Mesodermal cell (in vitro differentiated cells): Measurements from ENCODE around the gene FEZF1.
A peak's percentile ranks its signal among the peaks of the same experiment; 100 is the strongest.
"Not testable (repeated sequence)": the region's sequence is repeated elsewhere in the genome, so short reads cannot be mapped to it uniquely, and the experiment has no call there.

ENCODE experiments used
- H3K27ac ChIP-seq: 2 replicates; pipeline ENCODE4 v1.7.0; 2013; ENCODE audit warnings: mild to moderate bottlenecking, low read depth, low read length, moderate library complexity; ENCODE audit not compliant: severe bottlenecking
- H3K36me3 ChIP-seq: 2 replicates; pipeline ENCODE4 v1.7.1; 2013; ENCODE audit warnings: mild to moderate bottlenecking, low read length, moderate library complexity; ENCODE audit not compliant: control insufficient read depth, insufficient read depth
- H3K4me1 ChIP-seq: one replicate; pipeline ENCODE4 v1.7.1; 2013; ENCODE audit warnings: mild to moderate bottlenecking, low read length; ENCODE audit not compliant: insufficient read depth, control insufficient read depth, poor library complexity, severe bottlenecking
- H3K4me3 ChIP-seq: 2 replicates; pipeline ENCODE4 v1.7.0; 2013; ENCODE audit warnings: low read length, control low read depth, mild to moderate bottlenecking; ENCODE audit not compliant: insufficient read depth, poor library complexity, severe bottlenecking; ENCODE audit errors: extremely low read depth
- H3K9me3 ChIP-seq: 2 replicates; pipeline ENCODE4 v1.7.1; 2013; ENCODE audit warnings: mild to moderate bottlenecking, low read length, moderate library complexity; ENCODE audit not compliant: control insufficient read depth
- WGBS, 2 experiments: methylation state at CpG; one replicate each; pipeline ENCODE4 v1.1.5; 2013; ENCODE audit warnings: missing lambda C conversion rate in 2 of 2; ENCODE audit not compliant: insufficient coverage in 2 of 2; 5-methylcytosine and 5-hydroxymethylcytosine counted together

Gene FEZF1

DNA sequence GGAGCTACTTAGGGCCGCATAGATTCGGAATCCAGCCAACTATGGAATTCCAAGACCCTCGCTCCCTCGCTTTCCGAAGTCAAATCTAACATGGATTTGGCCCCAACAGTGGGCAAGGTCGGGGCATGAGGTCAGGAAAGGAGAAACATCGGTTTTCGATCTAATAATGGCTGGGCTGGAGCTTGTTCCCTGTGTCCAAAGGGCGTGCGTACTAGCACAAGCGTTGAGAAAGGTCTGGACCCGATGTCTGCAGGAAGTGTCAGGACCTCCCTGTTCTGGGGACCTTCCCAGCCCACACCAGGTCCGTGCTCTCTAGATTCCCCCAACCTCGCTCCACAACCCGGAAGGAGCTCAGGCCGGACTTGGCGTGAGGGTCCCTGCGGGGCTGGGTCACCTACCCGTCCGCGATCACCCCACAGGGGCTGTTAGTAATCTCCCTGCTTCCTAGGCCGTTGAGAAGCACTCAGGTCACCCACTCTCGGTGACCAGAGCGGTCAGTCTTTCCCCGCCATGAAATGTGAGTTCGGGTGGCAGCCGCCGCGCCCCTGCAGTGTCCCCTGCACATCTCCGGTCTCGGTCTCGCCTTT is 4.8 kb downstream of the FEZF1 start:
- Histone ChIP-seq H3K27ac (no peak overlapping the region), H3K4me3 (peak overlapping the region; percentile 35), H3K9me3 (no peaks in the 10 kb centered on the region)

GRCh38 chr7:122298618-122299017 is 5.9 kb downstream of the FEZF1 start:
- no peak overlapping the region for H3K4me3 ChIP-seq
- 79 to 92% methylated on average over 1 of the region's 2 CpGs for WGBS, 2 experiments
- no peaks in the 10 kb centered on the region for H3K36me3 ChIP-seq
- H3K9me3 ChIP-seq = no peaks in the 10 kb centered on the region
- no peak overlapping the region for H3K27ac ChIP-seq
- H3K4me1 ChIP-seq = no peaks in the 10 kb centered on the region

More for the DNA sequence above, 4.8 kb downstream of the FEZF1 start:
- Histone ChIP-seq H3K36me3 (no peaks in the 10 kb centered on the region), H3K4me1 (no peaks in the 10 kb centered on the region)
- WGBS, 2 experiments = 2 to 4% methylated on average over 22 to 29 of the region's 32 CpGs

- no peaks in the 10 kb centered on the region for H3K36me3 ChIP-seq
- H3K4me1 ChIP-seq = no peaks in the 10 kb centered on the region
- no peaks in the 10 kb centered on the region for H3K9me3 ChIP-seq
- H3K27ac ChIP-seq = no peak overlapping the region
- 83% methylated on average over 1 of the region's 2 CpGs; no CpG with 5 or more reads in 1 of the 2 experiments for WGBS, 2 experiments
- no peak overlapping the region for H3K4me3 ChIP-seq
Observed at GRCh38 chr7:122298131-122298530, 6.4 kb downstream of the FEZF1 start.

DNA sequence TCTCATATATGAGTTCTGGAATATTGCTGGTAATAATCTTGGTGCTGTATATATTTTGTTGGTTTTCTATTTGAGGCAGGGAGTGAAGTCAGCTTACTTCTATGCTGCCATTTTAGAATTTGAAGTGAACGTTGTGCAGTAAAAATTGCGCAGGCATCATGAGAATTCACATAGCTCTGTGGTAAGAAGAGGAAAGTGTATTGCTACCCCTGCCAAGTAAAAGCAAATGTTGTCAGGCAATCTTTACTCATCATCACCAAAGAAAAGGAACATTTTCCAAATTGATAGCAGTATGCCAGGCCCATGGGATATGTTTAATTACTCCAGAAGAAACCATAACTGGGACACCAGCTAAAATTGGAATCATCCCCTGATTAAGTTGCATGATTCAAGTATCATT is 13.4 kb downstream of the FEZF1 start:
- 60 to 73% methylated on average over 1 to 2 of the region's 2 CpGs for WGBS, 2 experiments

DNA sequence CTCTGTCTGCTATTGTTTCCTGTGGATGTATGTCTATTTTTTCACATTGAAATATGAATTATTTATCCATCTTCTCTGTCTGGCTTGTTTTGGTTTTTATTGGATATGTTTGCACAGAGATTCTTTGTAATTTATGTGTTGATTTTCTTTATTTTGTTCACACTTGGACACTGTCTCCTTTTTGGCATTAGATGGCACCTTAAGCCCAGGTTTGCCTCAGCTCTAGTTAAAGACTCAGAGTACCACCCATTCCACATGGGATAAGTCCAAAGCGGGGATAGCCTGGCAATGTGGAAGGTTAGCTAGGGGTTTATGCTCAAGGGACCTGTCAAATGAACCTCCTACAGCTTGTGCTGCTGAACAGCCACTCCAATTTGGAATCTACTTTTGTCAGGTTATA is 14.1 kb downstream of the FEZF1 start:
- no peaks in the 10 kb centered on the region for H3K9me3 ChIP-seq
- no peak overlapping the region for H3K4me3 ChIP-seq
- no CpG with 5 or more reads among the region's 1 CpG for WGBS, 2 experiments
- H3K27ac ChIP-seq = no peak overlapping the region
- no peaks in the 10 kb centered on the region for H3K4me1 ChIP-seq
- no peaks in the 10 kb centered on the region for H3K36me3 ChIP-seq

More for the DNA sequence above, 13.4 kb downstream of the FEZF1 start:
- Histone ChIP-seq H3K9me3 (no peaks in the 10 kb centered on the region), H3K4me1 (no peaks in the 10 kb centered on the region), H3K36me3 (no peaks in the 10 kb centered on the region), H3K27ac (no peak overlapping the region), H3K4me3 (no peak overlapping the region)

DNA sequence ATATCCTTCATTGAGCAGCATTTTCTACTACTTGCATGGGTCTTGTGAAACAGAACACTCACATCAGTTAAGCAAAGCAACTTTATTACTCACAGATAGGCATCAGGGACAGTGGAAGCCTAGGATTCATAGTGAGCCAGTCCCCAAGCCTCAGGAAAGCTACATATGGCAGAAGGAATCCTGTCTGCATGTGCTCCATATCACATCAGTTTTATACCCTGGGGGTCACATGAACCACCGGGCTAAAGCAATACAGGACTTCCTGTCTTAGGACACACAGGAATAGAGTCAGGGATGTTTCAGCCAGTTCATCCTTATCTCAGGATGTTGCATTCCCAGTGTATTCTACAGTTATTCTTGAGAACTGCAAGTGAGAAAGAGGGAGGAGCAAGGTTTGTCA is 15.1 kb downstream of the FEZF1 start:
- Histone ChIP-seq H3K9me3 (no peaks in the 10 kb centered on the region), H3K27ac (no peak overlapping the region), H3K4me1 (no peaks in the 10 kb centered on the region), H3K4me3 (no peak overlapping the region), H3K36me3 (no peaks in the 10 kb centered on the region)
- 100% methylated on average over 1 of the region's 1 CpG for WGBS, 2 experiments

- WGBS, 2 experiments = 77 to 78% methylated on average over 12 to 15 of the region's 24 CpGs
- not testable (repeated sequence) for H3K9me3 ChIP-seq, H3K36me3 ChIP-seq, H3K4me1 ChIP-seq, H3K27ac ChIP-seq, H3K4me3 ChIP-seq
Observed at GRCh38 chr7:122284608-122285007, 19.9 kb downstream of the FEZF1 start.

DNA sequence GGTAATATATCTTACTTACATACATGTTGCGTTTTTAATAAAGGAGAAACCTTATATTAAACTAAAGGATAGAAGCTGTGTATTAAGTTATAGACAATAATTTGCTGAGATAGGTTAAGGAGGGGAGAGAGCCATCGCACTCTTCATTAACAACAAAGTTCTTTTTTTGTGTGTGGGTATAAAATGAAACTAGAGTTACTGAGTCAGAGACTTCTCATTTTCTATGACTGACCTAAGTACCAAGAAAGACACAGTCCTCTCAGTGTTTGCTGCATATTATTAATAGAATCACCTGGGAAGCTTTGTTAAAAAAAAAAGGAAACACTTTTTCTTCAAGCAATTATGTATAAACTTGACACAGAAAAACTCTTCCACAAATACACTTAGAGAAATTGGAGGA is 31.4 kb downstream of the FEZF1 start:
- no peak overlapping the region for H3K4me3 ChIP-seq
- H3K4me1 ChIP-seq = no peaks in the 10 kb centered on the region
- H3K9me3 ChIP-seq = no peaks in the 10 kb centered on the region
- no peaks in the 10 kb centered on the region for H3K36me3 ChIP-seq
- H3K27ac ChIP-seq = no peak overlapping the region
- no CpG with 5 or more reads among the region's 2 CpGs for WGBS, 2 experiments

- no CpG with 5 or more reads among the region's 1 CpG for WGBS, 2 experiments
- no peak overlapping the region for H3K27ac ChIP-seq
- no peak overlapping the region for H3K4me3 ChIP-seq
- no peaks in the 10 kb centered on the region for H3K4me1 ChIP-seq
- no peaks in the 10 kb centered on the region for H3K9me3 ChIP-seq
- H3K36me3 ChIP-seq = no peaks in the 10 kb centered on the region
Observed at GRCh38 chr7:122269241-122269640, 35.3 kb downstream of the FEZF1 start.

GRCh38 chr7:122268101-122268500 is 36.4 kb downstream of the FEZF1 start:
- Histone ChIP-seq H3K4me3 (no peak overlapping the region), H3K36me3 (no peaks in the 10 kb centered on the region), H3K9me3 (no peaks in the 10 kb centered on the region), H3K27ac (no peak overlapping the region), H3K4me1 (no peaks in the 10 kb centered on the region)
- 88 to 94% methylated on average over 2 to 3 of the region's 3 CpGs for WGBS, 2 experiments

GRCh38 chr7:122262246-122262645 is 42.3 kb downstream of the FEZF1 start:
- no peaks in the 10 kb centered on the region for H3K36me3 ChIP-seq
- no peaks in the 10 kb centered on the region for H3K9me3 ChIP-seq
- no peaks in the 10 kb centered on the region for H3K4me1 ChIP-seq
- no peak overlapping the region for H3K27ac ChIP-seq
- WGBS, 2 experiments = no CpG with 5 or more reads among the region's 4 CpGs
- H3K4me3 ChIP-seq = no peak overlapping the region
